ENCODE results near the gene CDC25A.

DNA sequence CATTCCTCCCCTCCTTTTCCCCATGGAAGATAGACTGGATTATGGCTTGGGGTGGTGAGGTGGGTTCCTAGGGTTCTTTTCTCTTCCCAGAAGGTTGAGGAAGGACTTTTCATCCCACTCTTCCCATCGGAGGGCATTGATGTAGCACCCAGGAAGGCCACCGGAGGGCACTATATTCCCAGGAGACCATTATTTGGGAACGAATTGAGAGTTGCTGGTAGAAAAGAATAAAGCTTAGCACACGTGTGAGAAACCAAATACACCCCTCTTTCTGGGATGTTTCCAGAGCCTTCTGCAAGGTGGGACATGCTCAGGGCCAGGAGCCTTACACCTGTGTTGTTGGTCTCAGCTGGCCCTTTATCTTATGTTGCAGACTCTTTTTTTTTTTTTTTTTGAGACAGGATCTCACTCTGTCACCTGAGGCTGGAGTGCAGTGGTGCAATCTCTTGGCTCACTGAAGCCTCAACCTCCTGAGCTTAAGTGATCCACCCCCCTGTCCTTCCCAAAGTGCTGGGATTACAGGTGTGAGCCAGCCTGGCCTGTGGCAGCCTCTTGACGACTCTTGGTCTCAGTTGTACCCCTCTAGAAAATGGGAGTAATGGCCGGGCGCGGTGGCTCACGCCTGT lies 6.3 kb upstream of the CDC25A start:
- TF ChIP-seq, protein P1, sequence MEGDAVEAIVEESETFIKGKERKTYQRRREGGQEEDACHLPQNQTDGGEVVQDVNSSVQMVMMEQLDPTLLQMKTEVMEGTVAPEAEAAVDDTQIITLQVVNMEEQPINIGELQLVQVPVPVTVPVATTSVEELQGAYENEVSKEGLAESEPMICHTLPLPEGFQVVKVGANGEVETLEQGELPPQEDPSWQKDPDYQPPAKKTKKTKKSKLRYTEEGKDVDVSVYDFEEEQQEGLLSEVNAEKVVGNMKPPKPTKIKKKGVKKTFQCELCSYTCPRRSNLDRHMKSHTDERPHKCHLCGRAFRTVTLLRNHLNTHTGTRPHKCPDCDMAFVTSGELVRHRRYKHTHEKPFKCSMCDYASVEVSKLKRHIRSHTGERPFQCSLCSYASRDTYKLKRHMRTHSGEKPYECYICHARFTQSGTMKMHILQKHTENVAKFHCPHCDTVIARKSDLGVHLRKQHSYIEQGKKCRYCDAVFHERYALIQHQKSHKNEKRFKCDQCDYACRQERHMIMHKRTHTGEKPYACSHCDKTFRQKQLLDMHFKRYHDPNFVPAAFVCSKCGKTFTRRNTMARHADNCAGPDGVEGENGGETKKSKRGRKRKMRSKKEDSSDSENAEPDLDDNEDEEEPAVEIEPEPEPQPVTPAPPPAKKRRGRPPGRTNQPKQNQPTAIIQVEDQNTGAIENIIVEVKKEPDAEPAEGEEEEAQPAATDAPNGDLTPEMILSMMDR (conservative IDR thresholded peaks at IDR 0.05 in 1 of 2, IDR thresholded peaks at IDR 0.05 in 1 of 2; ENCODE audit: extremely low read depth in 1 of 2, insufficient read depth in 1 of 2, low read depth in 1 of 2, low read length in 2 of 2): peak; percentile 88 to 97
- no peak for TF ChIP-seq EZH2 (IDR thresholded peaks at IDR 0.05; ENCODE audit: borderline replicate concordance, low read length)
